ENCODE data around the gene TMEM72.

GRCh38 chr10:44956226-44956625 lies 45.1 kb downstream of the TMEM72 start:
- TF ChIP-seq CTCF (conservative IDR thresholded peaks at IDR 0.05) = no peak
- TF ChIP-seq EZH2 (IDR thresholded peaks at IDR 0.05; ENCODE audit: low read depth) = no peak
